Measurements from ENCODE around the gene ARHGAP15.

DNA sequence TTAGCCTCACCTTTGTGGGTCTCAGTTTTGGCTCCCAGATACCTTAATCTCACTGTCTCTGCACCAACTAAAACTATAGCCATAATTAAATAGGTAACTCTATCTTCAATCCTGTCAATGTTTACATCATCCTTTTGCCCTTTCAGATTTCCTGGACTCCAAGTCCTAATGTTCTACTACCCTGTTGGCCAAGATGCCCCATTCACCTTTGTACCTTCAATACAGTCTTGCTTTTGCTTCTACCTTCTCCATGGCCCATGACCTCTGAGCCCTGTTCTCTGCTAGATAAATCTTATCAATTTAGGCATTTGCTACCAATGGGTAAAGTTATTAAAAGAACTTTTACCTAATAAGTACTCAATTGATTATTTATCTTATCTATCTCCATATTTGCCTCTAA is 635.5 kb downstream of the ARHGAP15 start:
- TF ChIP-seq, protein P1, sequence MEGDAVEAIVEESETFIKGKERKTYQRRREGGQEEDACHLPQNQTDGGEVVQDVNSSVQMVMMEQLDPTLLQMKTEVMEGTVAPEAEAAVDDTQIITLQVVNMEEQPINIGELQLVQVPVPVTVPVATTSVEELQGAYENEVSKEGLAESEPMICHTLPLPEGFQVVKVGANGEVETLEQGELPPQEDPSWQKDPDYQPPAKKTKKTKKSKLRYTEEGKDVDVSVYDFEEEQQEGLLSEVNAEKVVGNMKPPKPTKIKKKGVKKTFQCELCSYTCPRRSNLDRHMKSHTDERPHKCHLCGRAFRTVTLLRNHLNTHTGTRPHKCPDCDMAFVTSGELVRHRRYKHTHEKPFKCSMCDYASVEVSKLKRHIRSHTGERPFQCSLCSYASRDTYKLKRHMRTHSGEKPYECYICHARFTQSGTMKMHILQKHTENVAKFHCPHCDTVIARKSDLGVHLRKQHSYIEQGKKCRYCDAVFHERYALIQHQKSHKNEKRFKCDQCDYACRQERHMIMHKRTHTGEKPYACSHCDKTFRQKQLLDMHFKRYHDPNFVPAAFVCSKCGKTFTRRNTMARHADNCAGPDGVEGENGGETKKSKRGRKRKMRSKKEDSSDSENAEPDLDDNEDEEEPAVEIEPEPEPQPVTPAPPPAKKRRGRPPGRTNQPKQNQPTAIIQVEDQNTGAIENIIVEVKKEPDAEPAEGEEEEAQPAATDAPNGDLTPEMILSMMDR (IDR thresholded peaks at IDR 0.05; ENCODE audit: low read depth, low read length, missing input control) = no peak
- TF ChIP-seq RAD21 (IDR thresholded peaks at IDR 0.05) = no peak

Measured in liver (tissue), 3 donors.